Mesenchymal stem cell (in vitro differentiated cells and primary cell): ENCODE results near the gene PDHX.

ENCODE experiments used
- DNase-seq: peaks from one replicate; pipeline ENCODE4 v3.0.0-alpha.2; 2013
- H2AFZ ChIP-seq: one replicate; pipeline ENCODE4 v1.6.1; 2013; ENCODE audit warnings: low read depth, mild to moderate bottlenecking, control low read depth, inconsistent platforms, low read length, moderate library complexity
- H2AK5ac ChIP-seq: 2 replicates; pipeline ENCODE4 v1.6.1; 2013; ENCODE audit warnings: low read length, moderate library complexity, mild to moderate bottlenecking, inconsistent platforms; ENCODE audit not compliant: severe bottlenecking
- H2BK120ac ChIP-seq: one replicate; pipeline ENCODE4 v1.6.1; 2013; ENCODE audit warnings: low read depth, mild to moderate bottlenecking, inconsistent platforms, low read length, moderate library complexity
- H2BK12ac ChIP-seq, 2 experiments: one replicate each; pipeline ENCODE4 v1.6.1; 2013; ENCODE audit warnings: inconsistent platforms in 2 of 2, low read length in 2 of 2, mild to moderate bottlenecking in 2 of 2, moderate library complexity in 2 of 2, control low read depth in 1 of 2
- H2BK15ac ChIP-seq: one replicate; pipeline ENCODE4 v1.6.1; 2013; ENCODE audit warnings: mild to moderate bottlenecking, low read depth, inconsistent platforms; ENCODE audit not compliant: poor library complexity, severe bottlenecking
- H2BK5ac ChIP-seq: 2 replicates; pipeline ENCODE4 v1.6.1; 2013; ENCODE audit warnings: low read depth, mild to moderate bottlenecking, low read length, control low read depth, inconsistent platforms; ENCODE audit not compliant: poor library complexity, severe bottlenecking
- H3K14ac ChIP-seq, 2 experiments: one replicate each; pipeline ENCODE4 v1.6.1; 2013; ENCODE audit warnings: inconsistent platforms in 2 of 2, low read length in 2 of 2, control low read depth in 1 of 2, mild to moderate bottlenecking in 1 of 2, moderate library complexity in 1 of 2
- H3K18ac ChIP-seq, 2 experiments: one replicate each; pipeline ENCODE4 v1.6.1; 2013; ENCODE audit warnings: inconsistent platforms in 2 of 2, low read length in 2 of 2, control low read depth in 1 of 2, low read depth in 1 of 2, mild to moderate bottlenecking in 1 of 2
- H3K23ac ChIP-seq, 2 experiments: one replicate each; pipeline ENCODE4 v1.6.1; 2013; ENCODE audit warnings: inconsistent platforms in 2 of 2, low read length in 2 of 2, mild to moderate bottlenecking in 2 of 2, moderate library complexity in 2 of 2, control low read depth in 1 of 2
- H3K27ac ChIP-seq: 2 replicates; pipeline ENCODE4 v1.5.1; 2013; ENCODE audit warnings: mild to moderate bottlenecking, moderate library complexity, low read length, control low read depth, inconsistent platforms; ENCODE audit not compliant: poor library complexity, severe bottlenecking
- H3K27me3 ChIP-seq, 2 experiments: 2 replicates each; pipeline versions ENCODE4 v1.6.1 to v1.7.0; 2013; ENCODE audit warnings: low read length in 2 of 2, mild to moderate bottlenecking in 2 of 2, moderate library complexity in 2 of 2, control low read depth in 1 of 2, inconsistent platforms in 1 of 2; ENCODE audit not compliant: control insufficient read depth in 1 of 2, insufficient read depth in 1 of 2
- H3K36me3 ChIP-seq, 2 experiments: 2 replicates each; pipeline versions ENCODE4 v1.6.1 to v1.7.0; 2013; ENCODE audit warnings: low read length in 2 of 2, control low read depth in 1 of 2, inconsistent platforms in 1 of 2, low read depth in 1 of 2, mild to moderate bottlenecking in 1 of 2; ENCODE audit not compliant: insufficient read depth in 2 of 2, control insufficient read depth in 1 of 2
- H3K4ac ChIP-seq, 2 experiments: one replicate each; pipeline ENCODE4 v1.6.1; 2013; ENCODE audit warnings: inconsistent platforms in 2 of 2, low read length in 2 of 2, mild to moderate bottlenecking in 2 of 2, moderate library complexity in 2 of 2, control low read depth in 1 of 2, low read depth in 1 of 2
- H3K4me1 ChIP-seq: 2 replicates; pipeline ENCODE4 v1.6.1; 2013; ENCODE audit warnings: low read depth, low read length, control low read depth; ENCODE audit not compliant: control insufficient read depth, insufficient read depth
- H3K4me2 ChIP-seq: 2 replicates; pipeline ENCODE4 v1.6.1; 2013; ENCODE audit warnings: low read length, mild to moderate bottlenecking, inconsistent platforms; ENCODE audit not compliant: poor library complexity, severe bottlenecking
- H3K4me3 ChIP-seq, 2 experiments: 2 replicates each; pipeline versions ENCODE4 v1.5.1 to v1.7.0; 2013; ENCODE audit warnings: low read length in 2 of 2, mild to moderate bottlenecking in 2 of 2, control low read depth in 1 of 2, low read depth in 1 of 2; ENCODE audit not compliant: insufficient read depth in 1 of 2
- H3K79me1 ChIP-seq: replicated peaks from 2 replicates; pipeline ENCODE4 v1.6.1; 2013; ENCODE audit warnings: mild to moderate bottlenecking, control low read depth, low read length, inconsistent platforms; ENCODE audit not compliant: poor library complexity, severe bottlenecking
- H3K9ac ChIP-seq: 2 replicates; pipeline ENCODE4 v1.7.0; 2013; ENCODE audit warnings: mild to moderate bottlenecking, low read length, moderate library complexity
- H3K9me3 ChIP-seq: 2 replicates; pipeline ENCODE4 v1.7.0; 2013; ENCODE audit warnings: mild to moderate bottlenecking, low read length; ENCODE audit not compliant: control insufficient read depth
- H4K8ac ChIP-seq: one replicate; pipeline ENCODE4 v1.6.1; 2013; ENCODE audit warnings: inconsistent platforms, mild to moderate bottlenecking, low read length, moderate library complexity
- H4K91ac ChIP-seq: one replicate; pipeline ENCODE4 v1.6.1; 2013; ENCODE audit warnings: mild to moderate bottlenecking, low read length, inconsistent platforms
- WGBS: methylation state at CpG from one replicate; pipeline ENCODE4 v1.1.7; 2013; ENCODE audit warnings: mixed read lengths; 5-methylcytosine and 5-hydroxymethylcytosine counted together

Gene PDHX

GRCh38 chr11:34928960-34929680 lies 12.7 kb downstream of the PDHX start:
- no peak overlapping the region for H2AK5ac ChIP-seq
- no peak overlapping the region for H3K14ac ChIP-seq
- peaks cover 0 to 29% of the 10 kb centered on the region in 2 experiments for H3K36me3 ChIP-seq
- no peak overlapping the region for H3K9ac ChIP-seq
- H3K4me1 ChIP-seq: peaks cover 2% of the 10 kb centered on the region
- no peak overlapping the region for H3K18ac ChIP-seq
- DNase-seq: no peak
- no peak overlapping the region for H3K4ac ChIP-seq
- H3K23ac ChIP-seq: no peak overlapping the region
- H3K4me2 ChIP-seq: no peak overlapping the region
- WGBS: 98% methylated on average over 6 of the region's 7 CpGs
- H3K27me3 ChIP-seq: no peaks in the 10 kb centered on the region
- no peak overlapping the region for H2BK12ac ChIP-seq
- no peak overlapping the region for H4K91ac ChIP-seq
- peaks cover 9% of the 10 kb centered on the region for H3K79me1 ChIP-seq
- no peak overlapping the region for H2BK120ac ChIP-seq
- H2BK5ac ChIP-seq: no peak overlapping the region
- H2BK15ac ChIP-seq: no peak overlapping the region
- H2AFZ ChIP-seq: no peak overlapping the region
- H3K4me3 ChIP-seq: no peak overlapping the region
- no peak overlapping the region for H3K27ac ChIP-seq
- no peaks in the 10 kb centered on the region for H3K9me3 ChIP-seq
- H4K8ac ChIP-seq: no peak overlapping the region

- Histone ChIP-seq H3K14ac (no peak overlapping the region), H3K9ac (no peak overlapping the region), H2BK5ac (no peak overlapping the region), H3K36me3 (peaks cover 0 to 32% of the 10 kb centered on the region in 2 experiments), H4K8ac (peak overlapping the region; percentile 19), H3K4me1 (peaks cover 2% of the 10 kb centered on the region), H4K91ac (no peak overlapping the region), H3K9me3 (no peaks in the 10 kb centered on the region), H2BK15ac (no peak overlapping the region), H3K79me1 (peaks cover 12% of the 10 kb centered on the region), H3K23ac (no peak overlapping the region), H2BK120ac (no peak overlapping the region), H3K27me3 (no peaks in the 10 kb centered on the region), H2BK12ac (peak overlapping the region; percentile 18 to 71), H2AFZ (no peak overlapping the region), H3K27ac (no peak overlapping the region), H3K4me3 (no peak overlapping the region), H3K4ac (peak overlapping the region in 1 of 2 experiments; percentile 49), H3K18ac (peak overlapping the region in 1 of 2 experiments; percentile 56), H3K4me2 (no peak overlapping the region), H2AK5ac (no peak overlapping the region)
- no peak for DNase-seq
- 95% methylated on average over 11 of the region's 11 CpGs for WGBS
These were observed 13.7 kb downstream of the PDHX start for GRCh38 chr11:34929794-34930763.

- no peak overlapping the region for H2BK5ac ChIP-seq
- H3K9me3 ChIP-seq: no peaks in the 10 kb centered on the region
- H3K79me1 ChIP-seq: peaks cover 31% of the 10 kb centered on the region
- H2BK15ac ChIP-seq: no peak overlapping the region
- H3K4ac ChIP-seq: no peak overlapping the region
- no peak overlapping the region for H3K14ac ChIP-seq
- H2BK12ac ChIP-seq: no peak overlapping the region
- H3K4me1 ChIP-seq: no peaks in the 10 kb centered on the region
- H4K91ac ChIP-seq: no peak overlapping the region
- no peak overlapping the region for H3K4me2 ChIP-seq
- peaks cover 3 to 52% of the 10 kb centered on the region in 2 experiments for H3K36me3 ChIP-seq
- H3K23ac ChIP-seq: no peak overlapping the region
- 72% methylated on average over 5 of the region's 6 CpGs for WGBS
- no peak overlapping the region for H3K27ac ChIP-seq
- no peak overlapping the region for H2AK5ac ChIP-seq
- DNase-seq: no peak
- H2BK120ac ChIP-seq: no peak overlapping the region
- no peaks in the 10 kb centered on the region for H3K27me3 ChIP-seq
- no peak overlapping the region for H3K4me3 ChIP-seq
- no peak overlapping the region for H2AFZ ChIP-seq
- H4K8ac ChIP-seq: no peak overlapping the region
- H3K18ac ChIP-seq: no peak overlapping the region
- no peak overlapping the region for H3K9ac ChIP-seq
These were observed 20.7 kb downstream of the PDHX start for GRCh38 chr11:34936945-34937629.
